A673 (cell line): ENCODE data around the gene MYADM. TPM values are rescaled to one million over a fixed set of nuclear protein-coding genes. Genes with fewer than 3 reads are reported as not detected.

ENCODE experiments used
- BruUV-seq: library from RNA; stranded (reverse); fragments of 400-500 nt; replicated peaks from 2 replicates; lab custom pipeline; 2021; lab: Mats Ljungman, UMichigan
- CTCF ChIA-PET: fragments of 300-600 bp; sonication (Branson Sonifier 250); formaldehyde crosslinking; loops from one replicate; lab custom pipeline; 2022; ENCODE audit warnings: antibody characterized with exemption; lab: Charles Lee
- POLR2A ChIA-PET: fragments of 300-600 bp; sonication (Branson Sonifier 250); formaldehyde crosslinking; loops from one replicate; lab custom pipeline; 2022; ENCODE audit warnings: antibody characterized with exemption; ENCODE audit not compliant: low non-redundant PET; lab: Charles Lee
- DNase-seq: peaks from one replicate; pipeline ENCODE4 v3.0.0-alpha.2; 2015; ENCODE audit warnings: low spot score
- H3K27ac ChIP-seq: fragments of 200-600 bp; sonication (generic); 2 replicates; pipeline ENCODE4 v1.5.1; 2016; ENCODE audit warnings: mixed run types, low read depth, mild to moderate bottlenecking, mixed read lengths, antibody characterized with exemption, low read length; ENCODE audit not compliant: poor library complexity, severe bottlenecking
- H3K27me3 ChIP-seq: fragments of 200-600 bp; sonication (generic); replicated peaks from 2 replicates; pipeline ENCODE4 v1.6.1; 2017; ENCODE audit warnings: mixed run types, low read depth, mild to moderate bottlenecking, mixed read lengths, antibody characterized with exemption, low read length; ENCODE audit not compliant: insufficient read depth, poor library complexity
- H3K36me3 ChIP-seq: fragments of 200-600 bp; sonication (generic); 2 replicates; pipeline ENCODE4 v1.6.1; 2016; ENCODE audit warnings: mixed run types, mild to moderate bottlenecking, mixed read lengths, antibody characterized with exemption, low read length; ENCODE audit not compliant: insufficient read depth, poor library complexity, severe bottlenecking
- H3K4me1 ChIP-seq: fragments of 200-600 bp; sonication (generic); 2 replicates; pipeline ENCODE4 v1.6.1; 2017; ENCODE audit warnings: mixed run types, mild to moderate bottlenecking, mixed read lengths, antibody characterized with exemption, low read length; ENCODE audit not compliant: insufficient read depth, poor library complexity, severe bottlenecking
- H3K4me3 ChIP-seq: fragments of 200-600 bp; sonication (generic); 2 replicates; pipeline ENCODE4 v1.5.1; 2016; ENCODE audit warnings: low read depth, mixed run types, mild to moderate bottlenecking, mixed read lengths, low read length; ENCODE audit not compliant: poor library complexity, severe bottlenecking
- H3K9me3 ChIP-seq: fragments of 200-600 bp; sonication (generic); 2 replicates; pipeline ENCODE4 v1.6.1; 2016; ENCODE audit warnings: mixed run types, low read depth, mild to moderate bottlenecking, mixed read lengths, antibody characterized with exemption, low read length; ENCODE audit not compliant: poor library complexity, severe bottlenecking
- CTCF ChIP-seq: fragments of 300-800, 200-600 bp; sonication (generic); conservative IDR thresholded peaks from 2 replicates; pipeline ENCODE4 v1.5.1; 2017; ENCODE audit warnings: low read depth, mild to moderate bottlenecking, antibody characterized with exemption, low read length, moderate library complexity, mixed read lengths
- EZH2 ChIP-seq: fragments of 200-600 bp; sonication (generic); IDR thresholded peaks from 2 replicates; pipeline ENCODE4 v1.6.1; 2017; ENCODE audit warnings: borderline replicate concordance, low read depth, mild to moderate bottlenecking, mixed read lengths, antibody characterized with exemption, low read length; ENCODE audit not compliant: poor library complexity, severe bottlenecking
- intact Hi-C: fragments of 100-400 bp; cut with micrococcal nuclease; formaldehyde crosslinking; loops from one replicate; pipeline ENCODE4 v1.10.0; 2022; ENCODE audit not compliant: unreplicated experiment
- total RNA-seq: library from RNA; stranded (reverse); gene quantifications from 2 replicates; pipeline ENCODE4 v1.2.3, GENCODE V29; 2021

Gene MYADM
- total RNA-seq, 1 experiment from 2014 or later: 53.2 TPM

GRCh38 chr19:53883231-53883661 lies 15.6 kb downstream of the MYADM start:
- intact Hi-C loops: no loop called here
- H3K4me3 ChIP-seq: no peak overlapping the region
- DNase-seq: no peak
- no peaks in the 10 kb centered on the region for H3K9me3 ChIP-seq
- H3K36me3 ChIP-seq: no peaks in the 10 kb centered on the region
- H3K27ac ChIP-seq: no peak overlapping the region
- no peak for TF ChIP-seq CTCF
- TF ChIP-seq EZH2: no peak
- POLR2A ChIA-PET: interaction anchor here (0.7 kb wide), 1 partner anchor 161 kb away, joined by 3 read pairs; no protein-coding TSS in a partner anchor
- BruUV-seq: no TSS peak
- CTCF ChIA-PET: interaction anchor here (0.6 kb wide), 1 partner anchor 30 kb away, joined by 3 read pairs; no protein-coding TSS in a partner anchor
- H3K4me1 ChIP-seq: peaks cover 28% of the 10 kb centered on the region
- H3K27me3 ChIP-seq: peaks cover 25% of the 10 kb centered on the region

- intact Hi-C loops: no loop called here
- Histone ChIP-seq H3K4me3 (no peak overlapping the region), H3K27me3 (peaks cover 25% of the 10 kb centered on the region), H3K36me3 (no peaks in the 10 kb centered on the region), H3K4me1 (peaks cover 28% of the 10 kb centered on the region), H3K9me3 (no peaks in the 10 kb centered on the region), H3K27ac (no peak overlapping the region)
- ChIA-PET POLR2A (interaction anchor here (0.7 kb wide), 1 partner anchor 160 kb away, joined by 3 read pairs; no protein-coding TSS in a partner anchor), CTCF (no interaction called here)
- DNase-seq: no peak
- no TSS peak for BruUV-seq
- TF ChIP-seq CTCF (no peak), EZH2 (no peak)
Measured at GRCh38 chr19:53883741-53884140, 16.1 kb downstream of the MYADM start.

- H3K4me3 ChIP-seq: no peak overlapping the region
- no peaks in the 10 kb centered on the region for H3K9me3 ChIP-seq
- H3K27ac ChIP-seq: no peak overlapping the region
- no peaks in the 10 kb centered on the region for H3K36me3 ChIP-seq
- peaks cover 28% of the 10 kb centered on the region for H3K4me1 ChIP-seq
- DNase-seq: no peak
- intact Hi-C loops: no loop called here
- CTCF ChIA-PET: interaction anchor here (0.5 kb wide), 1 partner anchor 75 kb away, joined by 6 read pairs; no protein-coding TSS in a partner anchor
- TF ChIP-seq CTCF: no peak
- no peak for TF ChIP-seq EZH2
- peaks cover 25% of the 10 kb centered on the region for H3K27me3 ChIP-seq
- no TSS peak for BruUV-seq
- POLR2A ChIA-PET: no interaction called here
Measured at GRCh38 chr19:53884256-53884655, 16.6 kb downstream of the MYADM start.
